Uterus (tissue), 2 donors: ENCODE data around the gene MPC1.
"Not testable (repeated sequence)": the region's sequence is repeated elsewhere in the genome, so short reads cannot be mapped to it uniquely, and the experiment has no call there.

Experiments
- CTCF ChIP-seq, 4 experiments: fragments of 200-600 bp in 2 of 4; fragments of 450-650 bp in 2 of 4; sonication (generic) in 2 of 4; IDR thresholded peaks; one replicate each; pipeline ENCODE4 v1.5.1; 2016 to 2019; ENCODE audit warnings: antibody characterized with exemption in 4 of 4, mild to moderate bottlenecking in 2 of 4, moderate library complexity in 1 of 4
- POLR2A ChIP-seq, 2 donors: fragments of 450-650 bp; IDR thresholded peaks; one replicate each; pipeline ENCODE4 v1.6.1; 2016; ENCODE audit warnings: antibody characterized with exemption in 2 of 2, mild to moderate bottlenecking in 1 of 2, moderate library complexity in 1 of 2

- not testable (repeated sequence) for TF ChIP-seq CTCF, POLR2A (IDR thresholded peaks at IDR 0.05)
Measured at GRCh38 chr6:166345672-166346071, 37.1 kb downstream of the MPC1 start.
